IMR-90 (cell line): Measurements from ENCODE around the gene ZNF12.
"Not testable (repeated sequence)": the region's sequence is repeated elsewhere in the genome, so short reads cannot be mapped to it uniquely, and the experiment has no call there.

Experiments used
- CEBPB ChIP-seq: IDR thresholded peaks from 2 replicates; pipeline ENCODE4 v1.6.1; 2012; ENCODE audit warnings: low read depth, low read length, improper control_type of control experiment
- FOS ChIP-seq: fragments of 150-350 bp; IDR thresholded peaks from 2 replicates; pipeline ENCODE4 v1.6.1; 2016; ENCODE audit warnings: low read depth, low read length
- POLR2A ChIP-seq: IDR thresholded peaks from 2 replicates; pipeline ENCODE4 v1.6.1; 2012; ENCODE audit warnings: mild to moderate bottlenecking, low read depth, low read length
- RFX5 ChIP-seq: IDR thresholded peaks from 2 replicates; pipeline ENCODE4 v1.8.0; 2012; ENCODE audit warnings: low read depth, mild to moderate bottlenecking, low read length, moderate library complexity
- TF ChIP-seq, protein P1 (sequence below): conservative IDR thresholded peaks from 2 replicates; pipeline ENCODE4 v1.5.1; 2012; ENCODE audit warnings: mild to moderate bottlenecking, low read depth, low read length, improper control_type of control experiment

- TF ChIP-seq RFX5, CEBPB, POLR2A, FOS: not testable (repeated sequence)
- TF ChIP-seq, protein P1, sequence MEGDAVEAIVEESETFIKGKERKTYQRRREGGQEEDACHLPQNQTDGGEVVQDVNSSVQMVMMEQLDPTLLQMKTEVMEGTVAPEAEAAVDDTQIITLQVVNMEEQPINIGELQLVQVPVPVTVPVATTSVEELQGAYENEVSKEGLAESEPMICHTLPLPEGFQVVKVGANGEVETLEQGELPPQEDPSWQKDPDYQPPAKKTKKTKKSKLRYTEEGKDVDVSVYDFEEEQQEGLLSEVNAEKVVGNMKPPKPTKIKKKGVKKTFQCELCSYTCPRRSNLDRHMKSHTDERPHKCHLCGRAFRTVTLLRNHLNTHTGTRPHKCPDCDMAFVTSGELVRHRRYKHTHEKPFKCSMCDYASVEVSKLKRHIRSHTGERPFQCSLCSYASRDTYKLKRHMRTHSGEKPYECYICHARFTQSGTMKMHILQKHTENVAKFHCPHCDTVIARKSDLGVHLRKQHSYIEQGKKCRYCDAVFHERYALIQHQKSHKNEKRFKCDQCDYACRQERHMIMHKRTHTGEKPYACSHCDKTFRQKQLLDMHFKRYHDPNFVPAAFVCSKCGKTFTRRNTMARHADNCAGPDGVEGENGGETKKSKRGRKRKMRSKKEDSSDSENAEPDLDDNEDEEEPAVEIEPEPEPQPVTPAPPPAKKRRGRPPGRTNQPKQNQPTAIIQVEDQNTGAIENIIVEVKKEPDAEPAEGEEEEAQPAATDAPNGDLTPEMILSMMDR: not testable (repeated sequence)
Measured at GRCh38 chr7:6744410-6745100, 37.8 kb upstream of the ZNF12 start.
